Measurements from ENCODE around the gene MTNR1B. TPM values are rescaled to one million over a fixed set of nuclear protein-coding genes. Genes with fewer than 3 reads are reported as not detected.

MTNR1B gene
- total and polyA plus RNA-seq, 5 donors from 2014 or later, result not detected

- Histone ChIP-seq H3K27me3 (ENCODE audit: control insufficient read depth, insufficient read depth, low read length) (no peaks in the 10 kb centered on the region), H3K27ac (ENCODE audit: insufficient read depth, low read length, poor library complexity, severe bottlenecking) (no peak overlapping the region), H3K4me1 (ENCODE audit: control insufficient read depth, insufficient read depth, low read length, poor library complexity, severe bottlenecking) (no peaks in the 10 kb centered on the region), H3K9me3 (ENCODE audit: control insufficient read depth in 2 of 2, low read length in 2 of 2) (no peaks in the 10 kb centered on the region), H3K36me3 (ENCODE audit: control insufficient read depth, insufficient read depth, low read length) (no peaks in the 10 kb centered on the region), H3K4me3 (ENCODE audit: low read depth, low read length) (no peak overlapping the region)
- H3K9me3 Mint-ChIP-seq, result peaks cover 2 to 9% (median 4%) of the 10 kb centered on the region in 7 donors
- DNase-seq (no peak), ATAC-seq (ENCODE audit: low read depth in 2 of 2) (no peak)
- no peak overlapping the region for H3K4me3 Mint-ChIP-seq
- no peak overlapping the region for H3K27ac Mint-ChIP-seq
- H3K27me3 Mint-ChIP-seq, result no peaks in the 10 kb centered on the region
- H3K36me3 Mint-ChIP-seq, result no peaks in the 10 kb centered on the region
- no peaks in the 10 kb centered on the region for H3K4me1 Mint-ChIP-seq
Measured at GRCh38 chr11:93001806-93002205, 32.4 kb downstream of the MTNR1B start.

GRCh38 chr11:93002380-93002779, 32.9 kb downstream of the MTNR1B start:
- no peak overlapping the region for H3K4me3 Mint-ChIP-seq
- H3K27ac Mint-ChIP-seq, result no peak overlapping the region
- no peaks in the 10 kb centered on the region for H3K4me1 Mint-ChIP-seq
- H3K36me3 ChIP-seq (ENCODE audit: control insufficient read depth, insufficient read depth, low read length), result no peaks in the 10 kb centered on the region
- H3K4me3 ChIP-seq (ENCODE audit: low read depth, low read length), result no peak overlapping the region
- H3K36me3 Mint-ChIP-seq, result no peaks in the 10 kb centered on the region
- peaks cover 2 to 13% (median 4%) of the 10 kb centered on the region in 7 donors for H3K9me3 Mint-ChIP-seq
- no peaks in the 10 kb centered on the region for H3K27me3 Mint-ChIP-seq
- no peaks in the 10 kb centered on the region for H3K4me1 ChIP-seq (ENCODE audit: control insufficient read depth, insufficient read depth, low read length, poor library complexity, severe bottlenecking)
- H3K9me3 ChIP-seq (ENCODE audit: control insufficient read depth in 2 of 2, low read length in 2 of 2), result no peaks in the 10 kb centered on the region
- no peak for ATAC-seq (ENCODE audit: low read depth in 2 of 2)
- H3K27ac ChIP-seq (ENCODE audit: insufficient read depth, low read length, poor library complexity, severe bottlenecking), result no peak overlapping the region
- no peaks in the 10 kb centered on the region for H3K27me3 ChIP-seq (ENCODE audit: control insufficient read depth, insufficient read depth, low read length)
- no peak for DNase-seq

- peaks cover 0 to 14% (median 3%) of the 10 kb centered on the region in 7 donors for H3K9me3 Mint-ChIP-seq
- no peak for ATAC-seq (ENCODE audit: low read depth in 2 of 2)
- Histone ChIP-seq H3K27me3 (ENCODE audit: control insufficient read depth, insufficient read depth, low read length) (no peaks in the 10 kb centered on the region), H3K27ac (ENCODE audit: insufficient read depth, low read length, poor library complexity, severe bottlenecking) (no peak overlapping the region), H3K9me3 (ENCODE audit: control insufficient read depth in 2 of 2, low read length in 2 of 2) (no peaks in the 10 kb centered on the region), H3K4me3 (ENCODE audit: low read depth, low read length) (no peak overlapping the region), H3K36me3 (ENCODE audit: control insufficient read depth, insufficient read depth, low read length) (no peaks in the 10 kb centered on the region), H3K4me1 (ENCODE audit: control insufficient read depth, insufficient read depth, low read length, poor library complexity, severe bottlenecking) (no peaks in the 10 kb centered on the region)
- H3K27me3 Mint-ChIP-seq, result no peaks in the 10 kb centered on the region
- no peak overlapping the region for H3K27ac Mint-ChIP-seq
- H3K36me3 Mint-ChIP-seq, result no peaks in the 10 kb centered on the region
- no peak for DNase-seq
- no peaks in the 10 kb centered on the region for H3K4me1 Mint-ChIP-seq
- no peak overlapping the region for H3K4me3 Mint-ChIP-seq
Measured at GRCh38 chr11:93005239-93005638, 35.8 kb downstream of the MTNR1B start.

- H3K9me3 Mint-ChIP-seq, result peaks cover 0 to 7% (median 2%) of the 10 kb centered on the region in 7 donors
- Histone ChIP-seq H3K4me1 (ENCODE audit: control insufficient read depth, insufficient read depth, low read length, poor library complexity, severe bottlenecking) (no peaks in the 10 kb centered on the region), H3K27ac (ENCODE audit: insufficient read depth, low read length, poor library complexity, severe bottlenecking) (no peak overlapping the region), H3K9me3 (ENCODE audit: control insufficient read depth in 2 of 2, low read length in 2 of 2) (no peaks in the 10 kb centered on the region), H3K36me3 (ENCODE audit: control insufficient read depth, insufficient read depth, low read length) (no peaks in the 10 kb centered on the region), H3K27me3 (ENCODE audit: control insufficient read depth, insufficient read depth, low read length) (no peaks in the 10 kb centered on the region), H3K4me3 (ENCODE audit: low read depth, low read length) (no peak overlapping the region)
- no peaks in the 10 kb centered on the region for H3K27me3 Mint-ChIP-seq
- DNase-seq (no peak), ATAC-seq (ENCODE audit: low read depth in 2 of 2) (no peak)
- H3K4me3 Mint-ChIP-seq, result no peak overlapping the region
- H3K36me3 Mint-ChIP-seq, result no peaks in the 10 kb centered on the region
- H3K27ac Mint-ChIP-seq, result no peak overlapping the region
- no peaks in the 10 kb centered on the region for H3K4me1 Mint-ChIP-seq
Measured at GRCh38 chr11:93013646-93014045, 44.2 kb downstream of the MTNR1B start.

GRCh38 chr11:93016595-93016994, 47.1 kb downstream of the MTNR1B start:
- Mint-ChIP-seq H3K4me3 (no peak overlapping the region), H3K27me3 (no peaks in the 10 kb centered on the region), H3K27ac (no peak overlapping the region), H3K36me3 (no peaks in the 10 kb centered on the region), H3K4me1 (no peaks in the 10 kb centered on the region), H3K9me3 (peaks cover 2 to 5% (median 4%) of the 10 kb centered on the region in 7 donors)
- Histone ChIP-seq H3K9me3 (ENCODE audit: control insufficient read depth in 2 of 2, low read length in 2 of 2) (no peaks in the 10 kb centered on the region), H3K27me3 (ENCODE audit: control insufficient read depth, insufficient read depth, low read length) (no peaks in the 10 kb centered on the region), H3K27ac (ENCODE audit: insufficient read depth, low read length, poor library complexity, severe bottlenecking) (no peak overlapping the region), H3K36me3 (ENCODE audit: control insufficient read depth, insufficient read depth, low read length) (no peaks in the 10 kb centered on the region), H3K4me1 (ENCODE audit: control insufficient read depth, insufficient read depth, low read length, poor library complexity, severe bottlenecking) (no peaks in the 10 kb centered on the region), H3K4me3 (ENCODE audit: low read depth, low read length) (no peak overlapping the region)
- DNase-seq, result no peak
- no peak for ATAC-seq (ENCODE audit: low read depth in 2 of 2)

- no peaks in the 10 kb centered on the region for H3K4me1 Mint-ChIP-seq
- H3K27me3 ChIP-seq (ENCODE audit: control insufficient read depth, insufficient read depth, low read length), result no peaks in the 10 kb centered on the region
- no peak overlapping the region for H3K27ac Mint-ChIP-seq
- no peak overlapping the region for H3K27ac ChIP-seq (ENCODE audit: insufficient read depth, low read length, poor library complexity, severe bottlenecking)
- no peaks in the 10 kb centered on the region for H3K4me1 ChIP-seq (ENCODE audit: control insufficient read depth, insufficient read depth, low read length, poor library complexity, severe bottlenecking)
- H3K4me3 ChIP-seq (ENCODE audit: low read depth, low read length), result no peak overlapping the region
- no peaks in the 10 kb centered on the region for H3K27me3 Mint-ChIP-seq
- H3K36me3 Mint-ChIP-seq, result no peaks in the 10 kb centered on the region
- ATAC-seq (ENCODE audit: low read depth in 2 of 2) (no peak), DNase-seq (no peak)
- no peaks in the 10 kb centered on the region for H3K36me3 ChIP-seq (ENCODE audit: control insufficient read depth, insufficient read depth, low read length)
- no peak overlapping the region for H3K4me3 Mint-ChIP-seq
- H3K9me3 Mint-ChIP-seq, result peaks cover 2 to 5% (median 4%) of the 10 kb centered on the region in 7 donors
- no peaks in the 10 kb centered on the region for H3K9me3 ChIP-seq (ENCODE audit: control insufficient read depth in 2 of 2, low read length in 2 of 2)
Measured at GRCh38 chr11:93017821-93018690, 48.6 kb downstream of the MTNR1B start.

GRCh38 chr11:93020248-93021046, 51.0 kb downstream of the MTNR1B start:
- no peaks in the 10 kb centered on the region for H3K36me3 ChIP-seq (ENCODE audit: control insufficient read depth, insufficient read depth, low read length)
- H3K27ac ChIP-seq (ENCODE audit: insufficient read depth, low read length, poor library complexity, severe bottlenecking), result no peak overlapping the region
- H3K9me3 Mint-ChIP-seq, result peaks cover 0 to 5% (median 3%) of the 10 kb centered on the region in 7 donors
- H3K36me3 Mint-ChIP-seq, result no peaks in the 10 kb centered on the region
- no peaks in the 10 kb centered on the region for H3K9me3 ChIP-seq (ENCODE audit: control insufficient read depth in 2 of 2, low read length in 2 of 2)
- no peak overlapping the region for H3K4me3 Mint-ChIP-seq
- DNase-seq (no peak), ATAC-seq (ENCODE audit: low read depth in 2 of 2) (no peak)
- H3K4me3 ChIP-seq (ENCODE audit: low read depth, low read length), result no peak overlapping the region
- no peaks in the 10 kb centered on the region for H3K4me1 ChIP-seq (ENCODE audit: control insufficient read depth, insufficient read depth, low read length, poor library complexity, severe bottlenecking)
- no peak overlapping the region for H3K27ac Mint-ChIP-seq
- H3K27me3 ChIP-seq (ENCODE audit: control insufficient read depth, insufficient read depth, low read length), result no peaks in the 10 kb centered on the region
- no peaks in the 10 kb centered on the region for H3K27me3 Mint-ChIP-seq
- H3K4me1 Mint-ChIP-seq, result no peaks in the 10 kb centered on the region

Data from CD4-positive, CD25-positive, alpha-beta regulatory T cell (primary cell).